Panc1 (cell line): ENCODE results near the gene CPM.

Experiments
- POLR2AphosphoS5 ChIP-seq: IDR thresholded peaks from 2 replicates; pipeline ENCODE4 v1.6.1; 2012; ENCODE audit warnings: mild to moderate bottlenecking, low read depth, low read length, moderate library complexity
- SIN3A ChIP-seq: IDR thresholded peaks from 2 replicates; pipeline ENCODE4 v1.6.1; 2012; ENCODE audit warnings: low read depth, mild to moderate bottlenecking, low read length, moderate library complexity, borderline replicate concordance; ENCODE audit not compliant: insufficient read depth
- TCF7L2 ChIP-seq: IDR thresholded peaks from 2 replicates; pipeline ENCODE4 v1.6.1; 2011; ENCODE audit warnings: mild to moderate bottlenecking, low read depth, low read length, inconsistent platforms
- TF ChIP-seq, protein P1 (sequence below), 2 experiments: IDR thresholded peaks; 2 replicates each; pipeline ENCODE4 v1.6.1; 2011 to 2012; ENCODE audit warnings: low read depth in 2 of 2, control low read depth in 1 of 2, low read length in 1 of 2, mild to moderate bottlenecking in 1 of 2, moderate library complexity in 1 of 2; ENCODE audit not compliant: insufficient read depth in 1 of 2
- TF ChIP-seq, protein P2 (sequence below): fragments of 450-650 bp; IDR thresholded peaks from 2 replicates; pipeline ENCODE4 v1.5.1; 2017; ENCODE audit warnings: mild to moderate bottlenecking

DNA sequence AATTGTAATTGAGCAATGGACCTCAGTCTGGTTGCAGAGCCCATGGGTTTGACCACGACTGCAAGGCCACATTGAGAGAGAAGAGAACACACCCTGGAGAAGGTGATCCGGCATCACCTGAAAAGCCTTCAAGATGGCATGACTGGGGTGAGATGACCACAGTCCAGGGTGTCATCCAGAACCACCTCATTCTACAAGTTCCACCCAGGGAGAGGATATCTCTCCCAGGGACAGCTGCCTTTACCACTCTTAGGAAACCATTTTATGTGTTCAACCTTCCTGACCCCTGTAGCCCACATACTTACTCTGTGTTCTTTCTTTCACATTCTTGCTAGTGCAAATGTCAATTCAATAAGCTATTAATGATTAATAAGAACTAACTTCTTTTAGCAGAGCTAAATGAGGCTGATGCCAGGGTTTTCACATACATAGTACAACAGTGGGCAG is 43.4 kb upstream of the CPM start:
- TF ChIP-seq SIN3A (no peak), TCF7L2 (no peak), POLR2AphosphoS5 (no peak)
- TF ChIP-seq, protein P1, sequence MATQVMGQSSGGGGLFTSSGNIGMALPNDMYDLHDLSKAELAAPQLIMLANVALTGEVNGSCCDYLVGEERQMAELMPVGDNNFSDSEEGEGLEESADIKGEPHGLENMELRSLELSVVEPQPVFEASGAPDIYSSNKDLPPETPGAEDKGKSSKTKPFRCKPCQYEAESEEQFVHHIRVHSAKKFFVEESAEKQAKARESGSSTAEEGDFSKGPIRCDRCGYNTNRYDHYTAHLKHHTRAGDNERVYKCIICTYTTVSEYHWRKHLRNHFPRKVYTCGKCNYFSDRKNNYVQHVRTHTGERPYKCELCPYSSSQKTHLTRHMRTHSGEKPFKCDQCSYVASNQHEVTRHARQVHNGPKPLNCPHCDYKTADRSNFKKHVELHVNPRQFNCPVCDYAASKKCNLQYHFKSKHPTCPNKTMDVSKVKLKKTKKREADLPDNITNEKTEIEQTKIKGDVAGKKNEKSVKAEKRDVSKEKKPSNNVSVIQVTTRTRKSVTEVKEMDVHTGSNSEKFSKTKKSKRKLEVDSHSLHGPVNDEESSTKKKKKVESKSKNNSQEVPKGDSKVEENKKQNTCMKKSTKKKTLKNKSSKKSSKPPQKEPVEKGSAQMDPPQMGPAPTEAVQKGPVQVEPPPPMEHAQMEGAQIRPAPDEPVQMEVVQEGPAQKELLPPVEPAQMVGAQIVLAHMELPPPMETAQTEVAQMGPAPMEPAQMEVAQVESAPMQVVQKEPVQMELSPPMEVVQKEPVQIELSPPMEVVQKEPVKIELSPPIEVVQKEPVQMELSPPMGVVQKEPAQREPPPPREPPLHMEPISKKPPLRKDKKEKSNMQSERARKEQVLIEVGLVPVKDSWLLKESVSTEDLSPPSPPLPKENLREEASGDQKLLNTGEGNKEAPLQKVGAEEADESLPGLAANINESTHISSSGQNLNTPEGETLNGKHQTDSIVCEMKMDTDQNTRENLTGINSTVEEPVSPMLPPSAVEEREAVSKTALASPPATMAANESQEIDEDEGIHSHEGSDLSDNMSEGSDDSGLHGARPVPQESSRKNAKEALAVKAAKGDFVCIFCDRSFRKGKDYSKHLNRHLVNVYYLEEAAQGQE (IDR thresholded peaks at IDR 0.05; ENCODE audit: insufficient read depth in 1 of 2, low read depth in 2 of 2, low read length in 1 of 2), result no peak
- TF ChIP-seq, protein P2, sequence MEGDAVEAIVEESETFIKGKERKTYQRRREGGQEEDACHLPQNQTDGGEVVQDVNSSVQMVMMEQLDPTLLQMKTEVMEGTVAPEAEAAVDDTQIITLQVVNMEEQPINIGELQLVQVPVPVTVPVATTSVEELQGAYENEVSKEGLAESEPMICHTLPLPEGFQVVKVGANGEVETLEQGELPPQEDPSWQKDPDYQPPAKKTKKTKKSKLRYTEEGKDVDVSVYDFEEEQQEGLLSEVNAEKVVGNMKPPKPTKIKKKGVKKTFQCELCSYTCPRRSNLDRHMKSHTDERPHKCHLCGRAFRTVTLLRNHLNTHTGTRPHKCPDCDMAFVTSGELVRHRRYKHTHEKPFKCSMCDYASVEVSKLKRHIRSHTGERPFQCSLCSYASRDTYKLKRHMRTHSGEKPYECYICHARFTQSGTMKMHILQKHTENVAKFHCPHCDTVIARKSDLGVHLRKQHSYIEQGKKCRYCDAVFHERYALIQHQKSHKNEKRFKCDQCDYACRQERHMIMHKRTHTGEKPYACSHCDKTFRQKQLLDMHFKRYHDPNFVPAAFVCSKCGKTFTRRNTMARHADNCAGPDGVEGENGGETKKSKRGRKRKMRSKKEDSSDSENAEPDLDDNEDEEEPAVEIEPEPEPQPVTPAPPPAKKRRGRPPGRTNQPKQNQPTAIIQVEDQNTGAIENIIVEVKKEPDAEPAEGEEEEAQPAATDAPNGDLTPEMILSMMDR, result no peak
